ENCODE measurements around the gene CRB2.

The CRB2 gene

DNA sequence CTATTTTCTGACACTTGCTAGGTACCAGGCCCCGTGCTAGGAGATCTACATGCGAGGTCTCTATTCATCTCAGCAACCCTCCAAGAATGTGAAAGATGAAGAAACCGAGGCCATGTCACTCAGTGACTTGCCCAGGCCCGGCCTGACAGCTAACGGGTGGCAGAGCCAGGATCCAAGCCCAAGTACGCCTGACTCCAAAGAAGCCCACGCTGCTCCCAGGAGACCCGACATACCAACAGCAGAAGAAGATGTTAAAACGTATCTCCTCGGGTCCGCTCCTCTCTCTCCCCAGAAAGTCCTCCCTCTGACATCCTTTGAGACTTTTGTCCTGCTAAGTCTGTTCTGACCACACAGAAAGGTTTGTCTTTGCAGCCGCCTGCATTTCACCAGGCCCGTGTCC, 65.2 kb downstream of the CRB2 start:
- in situ Hi-C loops (cut with MboI; ENCODE audit: low sequenced_read_pairs), result no loop called here
- Histone ChIP-seq H3K36me3 (replicated peaks) (no peaks in the 10 kb centered on the region), H3K4me3 (no peak overlapping the region), H3K4me1 (no peaks in the 10 kb centered on the region), H3K9me3 (no peaks in the 10 kb centered on the region), H3K27me3 (ENCODE audit: low read depth) (no peaks in the 10 kb centered on the region)
- DNase-seq (ENCODE audit: low spot score in 2 of 2), result no peak

DNA sequence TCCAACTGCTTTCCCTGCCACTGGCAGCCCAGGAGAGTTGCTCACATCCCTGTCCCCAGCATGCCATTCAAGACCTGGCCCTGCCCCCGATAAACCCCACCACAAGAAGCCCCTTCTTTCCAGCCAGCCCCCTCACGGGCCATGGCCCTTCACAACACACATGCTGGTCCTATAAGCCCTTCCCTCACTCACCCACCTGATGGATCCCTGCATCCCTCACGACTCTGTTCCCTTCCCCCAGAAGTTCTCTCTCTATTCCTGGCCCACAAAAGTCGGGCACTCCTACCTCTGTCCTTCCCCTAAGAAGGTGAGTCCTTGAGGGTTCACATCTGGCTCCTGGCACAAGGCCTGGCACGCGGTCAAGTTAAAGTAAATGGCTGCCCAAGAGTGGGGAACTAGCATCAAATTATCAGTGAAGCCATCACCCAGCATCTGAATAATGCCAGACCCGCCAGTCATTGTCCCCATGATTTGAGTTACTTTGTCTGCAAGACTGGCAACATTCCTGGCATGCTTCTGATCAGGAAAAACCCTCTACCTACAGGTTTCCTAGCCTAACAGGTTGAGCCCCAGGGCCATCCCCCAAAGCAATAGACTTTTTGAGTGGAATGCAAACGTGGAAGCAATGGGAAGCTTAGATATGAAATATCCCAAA, 65.9 kb downstream of the CRB2 start:
- Histone ChIP-seq H3K27me3 (ENCODE audit: low read depth) (no peaks in the 10 kb centered on the region), H3K4me1 (no peaks in the 10 kb centered on the region), H3K9me3 (no peaks in the 10 kb centered on the region), H3K36me3 (replicated peaks) (no peaks in the 10 kb centered on the region), H3K4me3 (no peak overlapping the region)
- DNase-seq (ENCODE audit: low spot score in 2 of 2), result no peak
- in situ Hi-C loops (cut with MboI; ENCODE audit: low sequenced_read_pairs), result no loop called here

DNA sequence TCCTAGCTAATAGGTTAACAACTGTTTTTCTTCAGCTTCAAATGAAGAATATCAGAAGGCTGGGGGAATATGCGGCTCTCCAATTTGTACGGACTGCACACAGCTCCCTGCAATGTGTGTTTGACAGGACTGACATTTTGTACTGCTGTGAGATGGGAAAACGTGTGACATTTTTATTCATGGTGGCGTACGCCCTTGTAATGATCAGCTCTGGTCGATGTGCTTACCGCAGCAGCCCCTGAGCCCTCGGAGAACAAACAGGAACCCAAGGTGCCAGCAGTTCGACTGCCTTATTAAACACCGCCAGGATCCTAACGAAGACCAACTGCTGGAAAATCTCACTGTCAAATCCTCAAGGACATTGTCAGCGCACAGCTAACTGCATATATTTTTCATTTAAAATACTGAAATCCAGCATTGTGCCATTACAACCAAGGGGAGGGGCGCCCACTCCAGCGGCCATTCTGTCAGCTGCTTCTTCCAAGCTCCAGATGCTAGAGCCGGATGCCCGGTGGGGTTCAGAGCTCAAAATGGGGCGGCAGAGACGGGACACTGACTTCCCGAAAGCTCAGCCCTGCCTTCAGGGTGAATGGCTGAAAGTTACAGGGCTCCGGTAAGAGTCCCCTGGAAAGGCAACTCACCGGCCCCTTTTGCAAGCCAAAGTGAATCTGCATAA, 66.8 kb downstream of the CRB2 start:
- H3K9me3 ChIP-seq, result no peaks in the 10 kb centered on the region
- H3K4me3 ChIP-seq, result no peak overlapping the region
- no peaks in the 10 kb centered on the region for H3K27me3 ChIP-seq (ENCODE audit: low read depth)
- H3K36me3 ChIP-seq (replicated peaks), result no peaks in the 10 kb centered on the region
- DNase-seq (ENCODE audit: low spot score in 2 of 2), result no peak
- in situ Hi-C loops (cut with MboI; ENCODE audit: low sequenced_read_pairs), result no loop called here
- H3K4me1 ChIP-seq, result no peaks in the 10 kb centered on the region

DNA sequence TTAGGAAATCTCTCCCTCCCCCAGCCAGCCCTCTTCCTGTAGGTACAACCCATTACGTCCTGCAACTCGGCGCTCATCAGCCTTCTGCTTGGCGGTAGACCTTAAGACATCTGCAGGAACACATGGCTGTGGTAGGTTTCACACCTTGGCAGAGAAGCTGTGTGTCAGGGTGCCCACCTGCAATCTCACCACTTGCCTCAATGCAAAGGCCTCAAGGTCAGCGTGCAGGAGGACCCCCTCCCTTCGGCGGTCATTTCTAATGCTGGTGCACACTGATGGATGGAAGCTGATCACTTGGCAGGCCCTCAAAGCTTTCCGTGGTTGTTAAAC, 67.3 kb downstream of the CRB2 start:
- no peak for DNase-seq (ENCODE audit: low spot score in 2 of 2)

DNA sequence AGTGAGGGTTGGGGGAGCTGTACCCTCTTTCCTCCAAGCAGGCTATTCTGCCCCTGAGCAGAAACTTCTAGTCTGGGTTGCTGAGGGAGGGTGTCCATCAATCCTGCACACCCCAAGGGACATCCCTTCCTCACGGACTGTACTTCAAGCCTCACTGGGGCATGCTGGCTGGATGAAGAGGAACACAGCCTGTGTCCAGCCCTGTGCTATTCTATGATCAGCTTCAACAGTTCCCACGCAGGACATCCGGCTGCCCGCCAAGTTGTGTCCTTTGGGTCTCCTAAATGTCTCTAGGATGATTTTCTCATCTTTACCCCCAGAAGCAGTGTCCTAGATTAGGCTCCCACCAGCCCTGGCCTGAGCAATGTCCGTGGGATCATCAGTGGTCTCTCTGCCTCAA, 68.1 kb downstream of the CRB2 start:
- no peaks in the 10 kb centered on the region for H3K27me3 ChIP-seq (ENCODE audit: low read depth)
- no peak for DNase-seq (ENCODE audit: low spot score in 2 of 2)
- no peak overlapping the region for H3K4me3 ChIP-seq
- in situ Hi-C loops (cut with MboI; ENCODE audit: low sequenced_read_pairs), result no loop called here
- no peaks in the 10 kb centered on the region for H3K36me3 ChIP-seq (replicated peaks)
- no peaks in the 10 kb centered on the region for H3K4me1 ChIP-seq
- H3K9me3 ChIP-seq, result no peaks in the 10 kb centered on the region

More for the DNA sequence above, 67.3 kb downstream of the CRB2 start:
- no peaks in the 10 kb centered on the region for H3K36me3 ChIP-seq (replicated peaks)
- H3K4me3 ChIP-seq, result no peak overlapping the region
- no peaks in the 10 kb centered on the region for H3K9me3 ChIP-seq
- in situ Hi-C loops (cut with MboI; ENCODE audit: low sequenced_read_pairs), result no loop called here
- H3K27me3 ChIP-seq (ENCODE audit: low read depth), result no peaks in the 10 kb centered on the region
- H3K4me1 ChIP-seq, result no peaks in the 10 kb centered on the region

DNA sequence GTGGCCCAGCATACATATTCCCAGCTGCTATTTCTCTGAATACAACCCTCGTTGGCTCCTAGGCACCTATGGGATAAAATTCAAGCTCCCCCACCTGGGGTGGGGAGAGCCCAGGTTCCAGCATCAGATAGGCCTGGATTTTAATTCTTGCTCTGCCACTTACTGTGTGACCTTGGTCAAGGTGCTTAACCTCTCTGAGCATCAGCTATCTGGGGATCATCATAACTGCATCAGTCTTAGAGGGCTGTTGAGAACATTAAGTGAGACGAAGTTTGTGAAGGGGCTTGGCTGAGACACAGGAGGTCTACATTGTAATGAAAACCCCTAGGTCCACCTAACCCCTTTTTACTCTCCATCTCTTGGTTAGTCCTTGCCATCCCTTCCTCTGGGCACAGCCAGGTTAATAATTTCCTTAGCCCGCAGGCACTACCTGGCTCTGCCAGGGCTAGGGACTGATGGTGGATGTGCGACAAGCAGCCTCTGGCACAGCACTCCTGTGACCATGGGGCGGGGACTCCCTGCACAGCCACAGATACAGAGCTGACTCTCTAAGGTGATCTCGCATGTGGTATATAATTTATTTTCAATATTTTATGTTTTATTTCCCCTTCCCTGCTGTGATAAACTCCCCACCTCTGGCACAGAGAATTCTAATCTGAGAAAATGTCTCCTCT, 68.7 kb downstream of the CRB2 start:
- Histone ChIP-seq H3K4me3 (no peak overlapping the region), H3K4me1 (no peaks in the 10 kb centered on the region), H3K36me3 (replicated peaks) (no peaks in the 10 kb centered on the region), H3K27me3 (ENCODE audit: low read depth) (no peaks in the 10 kb centered on the region), H3K9me3 (no peaks in the 10 kb centered on the region)
- DNase-seq (ENCODE audit: low spot score in 2 of 2), result no peak
- in situ Hi-C loops (cut with MboI; ENCODE audit: low sequenced_read_pairs), result no loop called here

DNA sequence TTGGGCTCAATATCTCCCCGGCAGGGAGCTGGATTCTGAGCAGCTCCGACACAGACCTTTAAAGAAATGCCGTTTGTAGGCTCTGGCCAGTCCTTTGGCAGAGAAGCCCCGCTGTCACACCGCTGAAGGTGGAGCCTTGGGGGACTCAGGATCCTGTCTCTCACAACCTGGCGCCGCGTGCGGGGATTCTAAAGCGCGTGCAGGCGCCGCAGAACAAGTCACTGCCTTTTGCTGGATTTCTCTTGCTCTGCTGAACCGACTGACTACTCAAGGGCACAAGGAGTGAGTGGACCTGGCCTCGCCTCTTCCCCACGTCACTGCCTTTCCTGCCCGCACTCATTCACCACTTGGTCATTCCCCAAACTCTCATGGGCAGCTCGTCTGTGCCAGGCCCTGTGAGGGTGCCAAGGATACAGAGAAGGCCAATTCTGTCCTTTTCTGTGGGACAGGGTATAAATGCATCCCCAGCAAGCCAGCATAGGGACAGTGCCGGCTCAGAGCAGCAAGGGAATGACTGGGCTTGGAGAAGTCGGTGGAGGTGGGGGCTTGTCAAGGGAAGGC, 69.3 kb downstream of the CRB2 start:
- H3K27me3 ChIP-seq (ENCODE audit: low read depth), result no peaks in the 10 kb centered on the region
- no peaks in the 10 kb centered on the region for H3K4me1 ChIP-seq
- no peaks in the 10 kb centered on the region for H3K36me3 ChIP-seq (replicated peaks)
- in situ Hi-C loops (cut with MboI; ENCODE audit: low sequenced_read_pairs), result no loop called here
- DNase-seq (ENCODE audit: low spot score in 2 of 2), result no peak
- H3K9me3 ChIP-seq, result no peaks in the 10 kb centered on the region
- no peak overlapping the region for H3K4me3 ChIP-seq

DNA sequence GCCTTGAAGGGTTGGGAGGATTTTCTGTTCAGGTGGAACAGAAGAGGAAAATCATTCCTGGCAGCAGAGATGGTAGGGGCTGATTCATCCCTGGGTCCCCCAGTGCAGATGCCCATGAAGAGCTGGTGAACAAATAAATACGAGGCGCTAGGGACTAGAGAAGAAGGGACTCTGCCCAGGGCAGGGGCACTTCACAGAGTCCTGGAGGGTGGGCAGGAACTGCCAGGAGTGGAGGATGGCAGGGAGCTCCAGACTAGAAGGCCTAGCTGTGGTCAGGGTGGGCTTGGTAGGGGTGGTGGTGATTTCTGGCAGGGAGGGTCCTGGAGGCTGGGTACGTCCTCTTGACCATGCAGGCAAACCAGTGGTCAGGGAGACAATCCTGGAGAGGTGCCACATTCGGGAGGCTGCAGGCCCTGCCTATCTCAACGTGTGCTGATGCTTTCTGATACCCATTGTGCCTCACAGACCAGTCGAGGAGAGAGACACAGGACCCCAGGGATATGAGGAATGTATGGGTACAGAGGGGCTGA, 69.9 kb downstream of the CRB2 start:
- in situ Hi-C loops (cut with MboI; ENCODE audit: low sequenced_read_pairs), result no loop called here
- no peaks in the 10 kb centered on the region for H3K27me3 ChIP-seq (ENCODE audit: low read depth)
- no peaks in the 10 kb centered on the region for H3K4me1 ChIP-seq
- no peak for DNase-seq (ENCODE audit: low spot score in 2 of 2)
- H3K36me3 ChIP-seq (replicated peaks), result no peaks in the 10 kb centered on the region
- H3K4me3 ChIP-seq, result no peak overlapping the region
- no peaks in the 10 kb centered on the region for H3K9me3 ChIP-seq

DNA sequence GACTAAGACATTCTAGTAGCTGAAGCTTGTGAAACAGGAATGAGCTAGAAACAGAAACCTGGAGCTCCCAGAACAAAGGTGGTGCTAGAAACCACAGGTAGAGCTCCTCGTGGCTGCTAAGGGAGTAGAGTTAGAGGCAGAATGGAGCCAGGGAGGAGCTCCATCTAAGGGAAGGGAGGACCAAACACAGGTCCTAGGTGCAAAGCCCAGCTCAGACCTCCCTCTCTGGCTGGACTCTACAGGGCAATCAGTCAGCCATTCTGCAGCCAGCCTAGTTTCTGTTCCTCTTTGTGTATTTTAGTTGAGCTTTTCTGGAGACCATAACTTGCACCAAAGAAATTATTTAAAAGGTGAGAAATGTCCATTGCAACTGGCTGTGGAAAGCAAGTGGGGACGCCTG, 70.4 kb downstream of the CRB2 start:
- Histone ChIP-seq H3K36me3 (replicated peaks) (no peaks in the 10 kb centered on the region), H3K4me3 (no peak overlapping the region), H3K9me3 (no peaks in the 10 kb centered on the region), H3K27me3 (ENCODE audit: low read depth) (no peaks in the 10 kb centered on the region), H3K4me1 (no peaks in the 10 kb centered on the region)
- in situ Hi-C loops (cut with MboI; ENCODE audit: low sequenced_read_pairs), result no loop called here
- no peak for DNase-seq (ENCODE audit: low spot score in 2 of 2)

Data from HAP-1 (cell line).